PC-9 (cell line): ENCODE measurements around the gene CPNE4.

Experiments used
- CTCF ChIP-seq: fragments of 200-600 bp; sonication (generic); conservative IDR thresholded peaks from 2 replicates; pipeline ENCODE4 v1.6.1; 2017; ENCODE audit warnings: mixed run types, antibody characterized with exemption, mild to moderate bottlenecking, moderate library complexity
- EZH2 ChIP-seq: fragments of 200-600 bp; sonication (generic); IDR thresholded peaks from 2 replicates; pipeline ENCODE4 v1.8.0; 2017; ENCODE audit warnings: antibody characterized with exemption, low read depth

- TF ChIP-seq CTCF (no peak), EZH2 (no peak)
Measured at GRCh38 chr3:132001999-132002398, 32.8 kb downstream of the CPNE4 start.
